K562 (cell line): ENCODE results near the gene ADK. TPM values are rescaled to one million over a fixed set of nuclear protein-coding genes. Genes with fewer than 3 reads are reported as not detected.

Experiments used
- ATAC-seq: fragments of 200-7000 bp; cut with Tn5 transposase; 3 replicates; pipeline ENCODE4 v1.9.1; 2020; ENCODE audit warnings: moderate library complexity
- BruUV-seq: library from RNA; stranded (reverse); fragments of 400-500 nt; replicated peaks from 2 replicates; lab custom pipeline; 2021; lab: Mats Ljungman, UMichigan
- CTCF ChIA-PET: fragments of 300-600 bp; formaldehyde crosslinking; extraction: SDS; loops from one replicate; lab custom pipeline; 2021; ENCODE audit warnings: low intra/inter-chr PET ratio; lab: Yijun Ruan, JAX
- POLR2A ChIA-PET: fragments of 300-600, 350-650 bp; sonication (Branson Sonifier 250); formaldehyde crosslinking; extraction: SDS; loops from one replicate; lab custom pipeline; 2021; ENCODE audit warnings: antibody characterized with exemption, inconsistent platforms; lab: Yijun Ruan, JAX
- DNase-seq, 4 experiments: peaks; one replicate each; pipeline versions ENCODE4 v3.0.0 to v3.0.0-alpha.2; 2011 to 2018; ENCODE audit warnings: low spot score in 3 of 4, mixed read lengths in 3 of 4; ENCODE audit errors: extremely low read depth in 1 of 4
- FAIRE-seq: peaks from 2 replicates; lab custom pipeline; 2011; peaks lifted over from hg19 to GRCh38; lab: Jason Lieb, UNC
- H2AFZ ChIP-seq: 2 replicates; pipeline ENCODE4 v1.6.0; 2011; ENCODE audit warnings: low read depth, low read length, control low read depth, inconsistent platforms
- H3K27ac ChIP-seq: fragments of 200-600 bp; 3 replicates; pipeline ENCODE4 v1.8.0; 2011; ENCODE audit warnings: low read depth, mild to moderate bottlenecking, control low read depth, inconsistent platforms, low read length, moderate library complexity, mixed read lengths; ENCODE audit errors: extremely low read depth
- H3K27me3 ChIP-seq, 2 experiments: fragments of 300-600 bp in 1 of 2; 2 replicates in 1 of 2; 3 replicates in 1 of 2; pipeline versions ENCODE4 v1.6.0 to v1.8.0; 2011; ENCODE audit warnings: inconsistent platforms in 2 of 2, low read length in 2 of 2, mild to moderate bottlenecking in 1 of 2, mixed read lengths in 1 of 2, moderate library complexity in 1 of 2; ENCODE audit not compliant: control insufficient read depth in 2 of 2, insufficient read depth in 2 of 2
- H3K36me3 ChIP-seq: fragments of 300-600 bp; 3 replicates; pipeline ENCODE4 v1.8.0; 2011; ENCODE audit warnings: mild to moderate bottlenecking, low read length, inconsistent platforms; ENCODE audit not compliant: control insufficient read depth, insufficient read depth
- H3K4me1 ChIP-seq, 2 experiments: fragments of 200-600 bp in 1 of 2; replicated peaks in 1 of 2; 2 replicates in 1 of 2; 3 replicates in 1 of 2; pipeline versions ENCODE4 v1.5.1 to v1.8.0; 2011; ENCODE audit warnings: inconsistent platforms in 2 of 2, low read length in 2 of 2, mild to moderate bottlenecking in 1 of 2, mixed read lengths in 1 of 2, moderate library complexity in 1 of 2; ENCODE audit not compliant: control insufficient read depth in 2 of 2, insufficient read depth in 2 of 2
- H3K4me2 ChIP-seq: 2 replicates; pipeline ENCODE4 v1.6.1; 2011; ENCODE audit warnings: low read length, control low read depth, inconsistent platforms, mixed read lengths; ENCODE audit not compliant: insufficient read depth
- H3K4me3 ChIP-seq: fragments of 200-600 bp; sonication (generic), shearing (Covaris generic); 2 replicates; pipeline ENCODE4 v1.5.1; 2016; ENCODE audit warnings: control low read depth, inconsistent platforms
- H3K79me2 ChIP-seq: fragments of 200-600 bp; 3 replicates; pipeline ENCODE4 v1.8.0; 2011; ENCODE audit warnings: low read length, inconsistent platforms; ENCODE audit not compliant: control insufficient read depth, insufficient read depth
- H3K9ac ChIP-seq, 2 experiments: 2 replicates each; pipeline versions ENCODE4 v1.6.0 to v1.6.1; 2011; ENCODE audit warnings: low read depth in 2 of 2, low read length in 2 of 2, control low read depth in 1 of 2, inconsistent platforms in 1 of 2, mild to moderate bottlenecking in 1 of 2, mixed read lengths in 1 of 2; ENCODE audit not compliant: insufficient read depth in 1 of 2
- H3K9me1 ChIP-seq: one replicate; pipeline ENCODE4 v1.6.0; 2011; ENCODE audit warnings: inconsistent platforms, mild to moderate bottlenecking, low read length, moderate library complexity; ENCODE audit not compliant: control insufficient read depth, insufficient read depth
- H3K9me3 ChIP-seq: replicated peaks from 2 replicates; pipeline ENCODE4 v1.5.1; 2011; ENCODE audit warnings: low read depth, low read length, inconsistent platforms; ENCODE audit not compliant: control insufficient read depth, insufficient read depth
- H4K20me1 ChIP-seq: replicated peaks from 2 replicates; pipeline ENCODE4 v1.6.1; 2011; ENCODE audit warnings: low read length, inconsistent platforms, mixed read lengths; ENCODE audit not compliant: control insufficient read depth, insufficient read depth
- BRD4 ChIP-seq: fragments of 200-600 bp; sonication (generic); IDR thresholded peaks from 2 replicates; pipeline ENCODE4 v1.6.1; 2017; ENCODE audit warnings: inconsistent platforms
- NONO ChIP-seq, 2 experiments: fragments of 200-400 bp in 1 of 2; fragments of 450-650 bp in 1 of 2; formaldehyde crosslinking in 1 of 2; IDR thresholded peaks; 2 replicates each; pipeline ENCODE4 v1.6.1; 2017; ENCODE audit warnings: low read depth in 2 of 2, mild to moderate bottlenecking in 2 of 2, moderate library complexity in 2 of 2, low read length in 1 of 2
- NRF1 ChIP-seq, 2 experiments: fragments of 450-650 bp; IDR thresholded peaks in 1 of 2; conservative IDR thresholded peaks in 1 of 2; 2 replicates each; pipeline ENCODE4 v1.6.1; 2014; ENCODE audit warnings: mild to moderate bottlenecking in 2 of 2
- RBM39 ChIP-seq: fragments of 200-400 bp; formaldehyde crosslinking; optimal IDR thresholded peaks from 2 replicates; pipeline ENCODE3; 2018; ENCODE audit warnings: low read depth, low read length
- TAF7 ChIP-seq: fragments of 450-650 bp; IDR thresholded peaks from 2 replicates; pipeline ENCODE4 v1.6.1; 2016; ENCODE audit warnings: missing genetic modification characterization, missing compliant biosample characterization
- ZC3H4 ChIP-seq: sonication (generic); formaldehyde crosslinking; IDR thresholded peaks from 2 replicates; pipeline ENCODE4 v1.9.0; 2021; ENCODE audit warnings: missing genetic modification reagents, borderline replicate concordance
- WGBS: fragments of 100-300 bp; shearing (Covaris generic); methylation state at CpG from one replicate; pipeline ENCODE4 v1.1.6; 2016; ENCODE audit warnings: low coverage, mixed read lengths; ENCODE audit not compliant: insufficient coverage; ENCODE audit errors: missing lambda C conversion rate; 5-methylcytosine and 5-hydroxymethylcytosine counted together
- in situ Hi-C: fragments of 300-500 bp; cut with MboI; formaldehyde crosslinking; loops from 4 replicates; pipeline ENCODE4 v1.15.0; 2018; ENCODE audit warnings: inconsistent platforms, mixed read lengths
- intact Hi-C: fragments of 100-400 bp; cut with micrococcal nuclease; formaldehyde crosslinking; loops from 2 replicates; pipeline ENCODE4 v1.14.2; 2022
- polyA plus RNA-seq, 8 experiments: library from polyadenylated mRNA; depleted of rRNA in 4 of 8; stranded (reverse) in 5 of 8; unstranded in 3 of 8; fragments of >200 nt; fragmentation: Nextera tagmentation in 2 of 8; fragmentation: Illumina TruSeq in 1 of 8; extraction: Ambion mirVana in 2 of 8; extraction: Trizol in 1 of 8; gene quantifications; 2 replicates each; pipeline versions ENCODE4 v1.2.1 to v1.2.3, GENCODE V29; 2011 to 2014; ENCODE audit warnings: inconsistent platforms in 1 of 8, missing spikeins in 1 of 8
- total RNA-seq, 7 experiments: library from RNA; depleted of rRNA in 6 of 7; stranded (reverse); fragments of >200 nt in 6 of 7; fragmentation: Illumina TruSeq in 2 of 7; extraction: Trizol in 2 of 7; gene quantifications; 2 replicates each; pipeline versions ENCODE4 v1.2.1 to v1.2.3, GENCODE V29; 2011 to 2021; ENCODE audit warnings: low replicate concordance in 1 of 7
- TF ChIP-seq, protein P1 (sequence below): fragments of 450-650 bp; IDR thresholded peaks from 2 replicates; pipeline ENCODE4 v1.6.1; 2018; ENCODE audit warnings: mild to moderate bottlenecking, low read depth; ENCODE audit not compliant: partially characterized antibody
- TF ChIP-seq, protein P2 (sequence below): sonication (generic); formaldehyde crosslinking; IDR thresholded peaks from 2 replicates; pipeline ENCODE4 v1.8.1; 2022; ENCODE audit warnings: missing genetic modification reagents
- TF ChIP-seq, protein P3 (sequence below): sonication (generic); formaldehyde crosslinking; IDR thresholded peaks from 2 replicates; pipeline ENCODE4 v1.8.1; 2023; ENCODE audit warnings: mild to moderate bottlenecking, missing genetic modification reagents
- TF ChIP-seq, protein P4 (sequence below): fragments of 450-650 bp; conservative IDR thresholded peaks from 2 replicates; pipeline ENCODE4 v1.6.1; 2016; ENCODE audit warnings: missing genetic modification characterization, low read depth, mild to moderate bottlenecking, missing compliant biosample characterization, moderate library complexity
- TF ChIP-seq, protein P5 (sequence below), 2 experiments: fragments of 450-650 bp; IDR thresholded peaks; 2 replicates each; pipeline ENCODE4 v1.6.1; 2018; ENCODE audit warnings: mild to moderate bottlenecking in 2 of 2, low read depth in 1 of 2; ENCODE audit not compliant: partially characterized antibody in 2 of 2

ADK gene
- total and polyA plus RNA-seq, 9 of the 15 experiments (the other 6 are each of a cell fraction or from before 2014, with no cell fraction given), result 54.2 to 97.8 (median 73.6) TPM

DNA sequence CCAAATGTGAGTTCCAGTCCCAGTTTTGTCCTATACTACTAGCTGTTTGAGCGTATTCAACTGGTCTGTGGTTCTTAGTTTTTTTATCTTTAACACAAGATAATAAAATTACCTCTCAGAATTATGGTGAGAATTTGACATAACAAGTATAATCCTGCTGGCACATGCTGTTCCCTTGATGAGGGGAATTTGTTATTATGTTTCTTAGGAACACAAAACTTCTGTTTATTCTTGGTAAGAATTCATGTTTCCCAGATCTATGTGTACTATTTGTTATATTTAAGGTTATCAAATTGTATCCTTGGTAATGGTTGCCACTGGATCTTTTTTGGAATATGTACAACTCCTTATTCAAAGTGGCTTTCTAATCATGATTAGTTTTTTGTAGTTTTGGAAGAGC is 335.6 kb downstream of the ADK start:
- Histone ChIP-seq H3K4me3 (no peak overlapping the region), H3K4me1 (no peaks in the 10 kb centered on the region), H3K36me3 (no peaks in the 10 kb centered on the region), H2AFZ (no peak overlapping the region), H4K20me1 (no peaks in the 10 kb centered on the region), H3K4me2 (no peak overlapping the region), H3K27ac (no peak overlapping the region), H3K9me3 (no peaks in the 10 kb centered on the region), H3K9me1 (no peaks in the 10 kb centered on the region), H3K79me2 (no peaks in the 10 kb centered on the region), H3K27me3 (no peaks in the 10 kb centered on the region), H3K9ac (no peak overlapping the region)
- in situ Hi-C loops, result no loop called here
- BruUV-seq, result no TSS peak
- no peak for DNase-seq
- WGBS, result 87% methylated on average over 1 of the region's 1 CpG
- FAIRE-seq, result no peak
- no peak for ATAC-seq
- intact Hi-C loops, result no loop called here
- ChIA-PET CTCF (interaction anchor here (0.6 kb wide), 1 partner anchor 252 kb away, joined by 3 read pairs; no protein-coding TSS in a partner anchor), POLR2A (no interaction called here)
- TF ChIP-seq RBM39 (no peak), BRD4 (no peak), NRF1 (conservative IDR thresholded peaks at IDR 0.05 in 1 of 2, IDR thresholded peaks at IDR 0.05 in 1 of 2) (no peak), TAF7 (tag) (no peak), ZC3H4 (CRISPR knock-in tag) (no peak), NONO (IDR thresholded peaks at IDR 0.05; ENCODE audit: low read depth in 2 of 2, low read length in 1 of 2) (no peak)
- TF ChIP-seq, protein P1, sequence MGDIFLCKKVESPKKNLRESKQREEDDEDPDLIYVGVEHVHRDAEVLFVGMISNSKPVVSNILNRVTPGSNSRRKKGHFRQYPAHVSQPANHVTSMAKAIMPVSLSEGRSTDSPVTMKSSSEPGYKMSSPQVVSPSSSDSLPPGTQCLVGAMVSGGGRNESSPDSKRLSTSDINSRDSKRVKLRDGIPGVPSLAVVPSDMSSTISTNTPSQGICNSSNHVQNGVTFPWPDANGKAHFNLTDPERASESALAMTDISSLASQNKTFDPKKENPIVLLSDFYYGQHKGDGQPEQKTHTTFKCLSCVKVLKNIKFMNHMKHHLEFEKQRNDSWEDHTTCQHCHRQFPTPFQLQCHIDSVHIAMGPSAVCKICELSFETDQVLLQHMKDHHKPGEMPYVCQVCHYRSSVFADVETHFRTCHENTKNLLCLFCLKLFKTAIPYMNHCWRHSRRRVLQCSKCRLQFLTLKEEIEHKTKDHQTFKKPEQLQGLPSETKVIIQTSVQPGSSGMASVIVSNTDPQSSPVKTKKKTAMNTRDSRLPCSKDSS, result no peak
- TF ChIP-seq, protein P2, sequence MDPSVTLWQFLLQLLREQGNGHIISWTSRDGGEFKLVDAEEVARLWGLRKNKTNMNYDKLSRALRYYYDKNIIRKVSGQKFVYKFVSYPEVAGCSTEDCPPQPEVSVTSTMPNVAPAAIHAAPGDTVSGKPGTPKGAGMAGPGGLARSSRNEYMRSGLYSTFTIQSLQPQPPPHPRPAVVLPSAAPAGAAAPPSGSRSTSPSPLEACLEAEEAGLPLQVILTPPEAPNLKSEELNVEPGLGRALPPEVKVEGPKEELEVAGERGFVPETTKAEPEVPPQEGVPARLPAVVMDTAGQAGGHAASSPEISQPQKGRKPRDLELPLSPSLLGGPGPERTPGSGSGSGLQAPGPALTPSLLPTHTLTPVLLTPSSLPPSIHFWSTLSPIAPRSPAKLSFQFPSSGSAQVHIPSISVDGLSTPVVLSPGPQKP (CRISPR knock-in tag), result no peak
- TF ChIP-seq, protein P3, sequence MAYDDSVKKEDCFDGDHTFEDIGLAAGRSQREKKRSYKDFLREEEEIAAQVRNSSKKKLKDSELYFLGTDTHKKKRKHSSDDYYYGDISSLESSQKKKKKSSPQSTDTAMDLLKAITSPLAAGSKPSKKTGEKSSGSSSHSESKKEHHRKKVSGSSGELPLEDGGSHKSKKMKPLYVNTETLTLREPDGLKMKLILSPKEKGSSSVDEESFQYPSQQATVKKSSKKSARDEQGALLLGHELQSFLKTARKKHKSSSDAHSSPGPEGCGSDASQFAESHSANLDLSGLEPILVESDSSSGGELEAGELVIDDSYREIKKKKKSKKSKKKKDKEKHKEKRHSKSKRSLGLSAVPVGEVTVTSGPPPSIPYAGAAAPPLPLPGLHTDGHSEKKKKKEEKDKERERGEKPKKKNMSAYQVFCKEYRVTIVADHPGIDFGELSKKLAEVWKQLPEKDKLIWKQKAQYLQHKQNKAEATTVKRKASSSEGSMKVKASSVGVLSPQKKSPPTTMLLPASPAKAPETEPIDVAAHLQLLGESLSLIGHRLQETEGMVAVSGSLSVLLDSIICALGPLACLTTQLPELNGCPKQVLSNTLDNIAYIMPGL (CRISPR knock-in tag), result no peak
- TF ChIP-seq, protein P4, sequence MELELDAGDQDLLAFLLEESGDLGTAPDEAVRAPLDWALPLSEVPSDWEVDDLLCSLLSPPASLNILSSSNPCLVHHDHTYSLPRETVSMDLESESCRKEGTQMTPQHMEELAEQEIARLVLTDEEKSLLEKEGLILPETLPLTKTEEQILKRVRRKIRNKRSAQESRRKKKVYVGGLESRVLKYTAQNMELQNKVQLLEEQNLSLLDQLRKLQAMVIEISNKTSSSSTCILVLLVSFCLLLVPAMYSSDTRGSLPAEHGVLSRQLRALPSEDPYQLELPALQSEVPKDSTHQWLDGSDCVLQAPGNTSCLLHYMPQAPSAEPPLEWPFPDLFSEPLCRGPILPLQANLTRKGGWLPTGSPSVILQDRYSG (tag), result no peak
- TF ChIP-seq, protein P5, sequence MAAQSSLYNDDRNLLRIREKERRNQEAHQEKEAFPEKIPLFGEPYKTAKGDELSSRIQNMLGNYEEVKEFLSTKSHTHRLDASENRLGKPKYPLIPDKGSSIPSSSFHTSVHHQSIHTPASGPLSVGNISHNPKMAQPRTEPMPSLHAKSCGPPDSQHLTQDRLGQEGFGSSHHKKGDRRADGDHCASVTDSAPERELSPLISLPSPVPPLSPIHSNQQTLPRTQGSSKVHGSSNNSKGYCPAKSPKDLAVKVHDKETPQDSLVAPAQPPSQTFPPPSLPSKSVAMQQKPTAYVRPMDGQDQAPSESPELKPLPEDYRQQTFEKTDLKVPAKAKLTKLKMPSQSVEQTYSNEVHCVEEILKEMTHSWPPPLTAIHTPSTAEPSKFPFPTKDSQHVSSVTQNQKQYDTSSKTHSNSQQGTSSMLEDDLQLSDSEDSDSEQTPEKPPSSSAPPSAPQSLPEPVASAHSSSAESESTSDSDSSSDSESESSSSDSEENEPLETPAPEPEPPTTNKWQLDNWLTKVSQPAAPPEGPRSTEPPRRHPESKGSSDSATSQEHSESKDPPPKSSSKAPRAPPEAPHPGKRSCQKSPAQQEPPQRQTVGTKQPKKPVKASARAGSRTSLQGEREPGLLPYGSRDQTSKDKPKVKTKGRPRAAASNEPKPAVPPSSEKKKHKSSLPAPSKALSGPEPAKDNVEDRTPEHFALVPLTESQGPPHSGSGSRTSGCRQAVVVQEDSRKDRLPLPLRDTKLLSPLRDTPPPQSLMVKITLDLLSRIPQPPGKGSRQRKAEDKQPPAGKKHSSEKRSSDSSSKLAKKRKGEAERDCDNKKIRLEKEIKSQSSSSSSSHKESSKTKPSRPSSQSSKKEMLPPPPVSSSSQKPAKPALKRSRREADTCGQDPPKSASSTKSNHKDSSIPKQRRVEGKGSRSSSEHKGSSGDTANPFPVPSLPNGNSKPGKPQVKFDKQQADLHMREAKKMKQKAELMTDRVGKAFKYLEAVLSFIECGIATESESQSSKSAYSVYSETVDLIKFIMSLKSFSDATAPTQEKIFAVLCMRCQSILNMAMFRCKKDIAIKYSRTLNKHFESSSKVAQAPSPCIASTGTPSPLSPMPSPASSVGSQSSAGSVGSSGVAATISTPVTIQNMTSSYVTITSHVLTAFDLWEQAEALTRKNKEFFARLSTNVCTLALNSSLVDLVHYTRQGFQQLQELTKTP (IDR thresholded peaks at IDR 0.05; ENCODE audit: low read depth in 1 of 2, partially characterized antibody in 2 of 2), result no peak
